GM10266 (cell line): ENCODE measurements around the gene VAC14.

ENCODE experiments used
- DNase-seq: peaks from one replicate; pipeline ENCODE4 v3.0.0; 2012; ENCODE audit errors: extremely low spot score
- CTCF ChIP-seq: IDR thresholded peaks from 2 replicates; pipeline ENCODE4 v1.5.1; 2012; ENCODE audit warnings: mild to moderate bottlenecking, low read depth; ENCODE audit not compliant: control insufficient read depth, insufficient read depth; ENCODE audit errors: missing control alignments

VAC14 gene

DNA sequence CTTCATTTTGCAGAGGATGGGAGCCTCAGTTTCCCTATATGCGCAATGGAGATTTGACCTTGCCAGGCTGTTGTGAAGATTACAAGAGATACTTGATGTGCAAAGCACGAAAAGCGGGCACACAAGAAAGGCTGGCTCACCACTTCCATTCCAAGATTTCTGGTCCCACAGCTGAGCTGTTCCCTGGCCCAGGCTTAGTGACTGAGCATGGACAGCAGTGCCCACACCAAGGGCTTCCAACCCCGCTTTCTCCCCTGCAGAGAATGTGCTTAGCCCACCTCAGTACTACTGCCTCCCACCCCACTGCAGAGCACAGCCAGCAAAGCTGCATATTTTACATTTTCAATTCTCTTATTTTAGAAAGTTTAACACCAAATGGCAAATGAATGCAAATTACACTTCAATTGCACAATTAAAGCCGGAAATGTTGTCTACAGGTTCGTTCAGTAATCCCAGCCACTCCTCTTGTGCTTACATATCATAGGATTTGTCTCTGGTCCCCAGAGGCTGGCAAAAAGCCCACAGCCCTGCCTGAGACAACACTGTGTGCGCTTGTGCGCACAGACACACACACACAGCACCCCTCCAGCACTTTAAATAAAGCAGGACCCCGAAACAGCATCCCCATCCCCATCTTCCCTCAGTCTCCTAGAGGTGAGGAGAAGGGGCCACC lies 51.8 kb downstream of the VAC14 start:
- no peak for DNase-seq
- no peak for TF ChIP-seq CTCF

DNA sequence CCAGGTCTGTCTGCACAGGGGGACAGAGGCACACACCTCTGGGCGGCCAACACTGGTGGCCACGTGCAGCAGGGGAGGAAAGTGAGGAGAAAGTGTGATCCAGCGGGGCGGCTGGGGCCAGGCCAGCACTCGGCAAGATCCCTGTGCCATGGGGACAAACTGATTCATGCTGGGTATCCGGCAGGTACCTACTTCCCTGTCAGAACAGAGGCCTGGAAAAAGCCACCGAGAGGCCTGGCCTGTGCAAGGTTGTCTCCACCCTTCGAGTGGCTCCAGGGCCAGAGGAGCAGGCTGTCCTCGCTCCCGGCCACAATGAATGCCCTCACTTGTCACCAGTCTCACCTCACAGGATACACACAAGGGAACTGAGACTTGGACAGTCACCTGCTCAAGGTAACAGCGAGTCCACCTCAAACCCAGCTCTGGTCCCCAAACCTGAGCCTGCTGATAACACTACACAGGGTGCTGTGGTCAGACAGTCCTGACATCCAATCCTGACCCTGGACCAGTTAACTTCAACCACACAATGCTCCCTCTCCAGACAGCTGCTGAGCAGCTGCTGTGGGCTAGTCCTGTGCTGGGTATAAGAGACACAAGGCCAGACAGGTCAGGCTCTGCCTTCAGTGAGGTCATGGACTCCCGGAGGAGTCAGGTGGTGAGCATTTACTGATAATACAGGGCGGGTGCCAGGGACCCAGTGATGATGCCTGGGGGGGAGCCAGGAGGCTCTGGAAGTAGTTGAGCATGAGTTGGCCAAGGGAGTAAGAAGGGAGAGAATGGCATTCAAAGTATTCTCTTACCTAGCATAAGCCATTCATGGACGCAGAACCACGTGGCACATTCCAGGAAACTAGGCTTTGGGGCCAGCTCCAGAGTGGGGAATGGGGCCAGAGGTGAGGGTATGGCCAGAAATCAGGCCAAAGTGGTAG lies 53.0 kb downstream of the VAC14 start:
- DNase-seq, result no peak
- no peak for TF ChIP-seq CTCF

- no peak for DNase-seq
- no peak for TF ChIP-seq CTCF
These were observed 54.1 kb downstream of the VAC14 start for GRCh38 chr16:70746708-70747424.

DNA sequence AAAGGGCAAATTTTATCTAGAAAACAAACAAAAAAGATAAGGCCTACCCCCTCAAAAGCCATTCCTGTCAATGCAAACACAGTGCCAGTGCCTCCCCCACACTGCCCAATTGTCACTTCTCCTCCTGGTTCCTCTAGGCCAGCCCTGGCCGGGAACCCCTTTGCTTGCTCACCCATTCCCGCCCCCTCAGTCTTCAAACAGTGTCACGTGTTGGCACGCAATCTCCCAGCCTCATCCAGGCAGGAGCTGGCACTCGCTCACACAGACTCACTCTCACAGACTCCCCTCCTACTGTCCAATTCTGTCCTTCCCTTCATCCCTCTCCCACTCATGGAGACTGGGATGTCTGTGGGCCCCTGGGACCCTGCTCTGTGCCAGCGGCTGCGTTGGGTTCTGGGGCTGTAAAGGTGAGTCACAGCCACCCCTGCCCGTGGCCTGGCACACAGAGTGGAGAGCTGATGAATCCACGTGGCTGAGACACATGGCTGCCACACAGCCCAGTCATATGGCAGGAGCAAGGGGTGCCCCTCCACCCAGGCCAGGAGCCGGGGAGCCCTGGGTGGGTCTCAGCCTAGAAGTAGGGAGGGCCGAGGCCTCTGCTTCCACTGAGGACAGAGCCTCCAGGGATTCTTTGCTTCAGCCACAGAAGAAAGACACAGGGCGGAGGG lies 54.8 kb downstream of the VAC14 start:
- no peak for DNase-seq
- no peak for TF ChIP-seq CTCF

GRCh38 chr16:70745536-70746025 lies 55.4 kb downstream of the VAC14 start:
- no peak for DNase-seq
- no peak for TF ChIP-seq CTCF

DNA sequence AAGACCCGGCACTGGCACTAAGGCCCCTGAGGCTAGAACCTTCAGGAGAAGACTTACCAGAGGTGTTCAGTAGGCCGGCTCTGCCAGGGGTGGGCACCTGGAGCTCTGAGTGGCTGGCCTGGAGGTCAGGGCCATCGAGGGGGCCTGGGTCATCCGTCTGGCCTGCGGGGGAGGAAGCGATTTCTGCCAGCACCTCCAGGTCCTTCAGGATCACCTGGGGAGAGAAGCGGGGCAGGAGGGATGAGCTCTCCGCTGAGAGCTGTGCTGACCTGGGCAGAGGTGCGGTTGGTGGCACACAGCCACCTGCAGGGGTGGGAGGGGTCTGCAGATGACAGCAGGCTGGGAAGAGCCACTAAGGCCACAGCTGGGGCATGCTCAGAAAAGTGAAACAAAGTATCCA lies 56.6 kb downstream of the VAC14 start:
- TF ChIP-seq CTCF, result no peak
- no peak for DNase-seq
